ENCODE measurements around the gene MAP7D2.

MAP7D2 gene

GRCh38 chrX:20112022-20112774 is 4.5 kb downstream of the MAP7D2 start:
- no peak for DNase-seq

GRCh38 chrX:20111271-20111670 is 5.4 kb downstream of the MAP7D2 start:
- DNase-seq = no peak

GRCh38 chrX:20101934-20102581 is 14.6 kb downstream of the MAP7D2 start:
- DNase-seq = no peak

- no peak for DNase-seq
Measured at GRCh38 chrX:20091499-20091898, 25.2 kb downstream of the MAP7D2 start.

- no peak for DNase-seq
Measured at GRCh38 chrX:20089845-20090244, 26.9 kb downstream of the MAP7D2 start.

GRCh38 chrX:20080277-20080676 is 36.4 kb downstream of the MAP7D2 start:
- no peak for DNase-seq

- no peak for DNase-seq
Measured at GRCh38 chrX:20071511-20072079, 45.1 kb downstream of the MAP7D2 start.

- DNase-seq = no peak
Measured at GRCh38 chrX:20067709-20068561, 48.8 kb downstream of the MAP7D2 start.

- DNase-seq = no peak
Measured at GRCh38 chrX:20066968-20067708, 49.6 kb downstream of the MAP7D2 start.

- no peak for DNase-seq
Measured at GRCh38 chrX:20063716-20064351, 52.9 kb downstream of the MAP7D2 start.

- DNase-seq = no peak
Measured at GRCh38 chrX:20063153-20063552, 53.6 kb downstream of the MAP7D2 start.

GRCh38 chrX:20061855-20062254 is 54.9 kb downstream of the MAP7D2 start:
- DNase-seq = no peak

GRCh38 chrX:20060961-20061748 is 55.6 kb downstream of the MAP7D2 start:
- DNase-seq = no peak

GRCh38 chrX:20059467-20060128 is 57.1 kb downstream of the MAP7D2 start:
- no peak for DNase-seq

- DNase-seq = no peak
Measured at GRCh38 chrX:20057479-20057878, 59.2 kb downstream of the MAP7D2 start.

GRCh38 chrX:20056704-20057103 is 60.0 kb downstream of the MAP7D2 start:
- no peak for DNase-seq

GRCh38 chrX:20053537-20053936 is 63.2 kb downstream of the MAP7D2 start:
- no peak for DNase-seq

GRCh38 chrX:20046864-20047263 is 69.8 kb downstream of the MAP7D2 start:
- DNase-seq = no peak

GRCh38 chrX:20046223-20046622 is 70.5 kb downstream of the MAP7D2 start:
- DNase-seq = no peak

GRCh38 chrX:20042221-20042620 is 74.5 kb downstream of the MAP7D2 start:
- DNase-seq = no peak

- DNase-seq = no peak
Measured at GRCh38 chrX:20038966-20039365, 77.7 kb downstream of the MAP7D2 start.

Measured in activated effector memory CD4-positive, alpha-beta T cell treated with Interleukin-2 at 50 U/mL for 16 hours (primary cell).